GM12864 (cell line): ENCODE data around the gene TBC1D22A.

ENCODE experiments used
- DNase-seq: peaks from one replicate; pipeline ENCODE4 v3.0.0-alpha.2; 2011; ENCODE audit warnings: low read depth
- H3K4me3 ChIP-seq: 2 replicates; pipeline ENCODE4 v1.5.1; 2011; ENCODE audit warnings: mild to moderate bottlenecking, low read depth, low read length, control low read depth
- TF ChIP-seq, protein P1 (sequence below): IDR thresholded peaks from 2 replicates; pipeline ENCODE4 v1.5.1; 2011; ENCODE audit warnings: low read depth, mild to moderate bottlenecking, moderate library complexity, low read length, control low read depth, inconsistent platforms; ENCODE audit errors: missing control alignments

Gene TBC1D22A

DNA sequence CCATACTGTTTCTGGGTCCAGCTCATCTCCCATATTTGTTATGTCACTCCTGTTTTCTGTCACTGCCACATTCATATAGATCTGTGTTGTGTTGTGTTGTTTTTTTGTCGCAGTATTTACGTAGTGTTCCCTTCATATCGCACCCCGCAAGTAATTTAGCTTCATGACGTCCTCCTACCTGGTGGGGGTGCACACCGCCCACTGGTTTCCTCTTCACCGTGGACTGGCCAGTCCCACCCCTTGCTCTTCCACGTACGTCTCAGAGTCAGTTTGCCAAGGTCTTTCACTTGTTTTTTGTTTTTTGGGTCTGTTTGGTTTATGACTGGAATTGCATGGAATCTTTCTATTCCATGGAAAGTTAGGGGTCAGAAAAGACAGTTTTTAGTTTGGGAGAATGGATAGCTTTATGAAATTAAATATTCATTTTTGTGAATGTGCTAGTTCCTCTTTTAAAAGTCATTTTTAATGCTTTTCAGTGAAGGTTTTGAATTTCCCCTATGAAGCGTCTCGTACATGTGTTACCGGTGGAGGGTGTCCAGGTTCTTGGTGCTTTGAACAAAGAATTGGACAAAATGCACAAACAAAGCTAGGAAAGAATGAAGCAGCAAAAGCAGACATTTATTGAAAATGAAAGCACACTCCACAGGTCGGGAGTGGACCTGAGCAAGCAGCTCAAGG, 134.3 kb downstream of the TBC1D22A start:
- H3K4me3 ChIP-seq: no peak overlapping the region
- DNase-seq: no peak
- TF ChIP-seq, protein P1, sequence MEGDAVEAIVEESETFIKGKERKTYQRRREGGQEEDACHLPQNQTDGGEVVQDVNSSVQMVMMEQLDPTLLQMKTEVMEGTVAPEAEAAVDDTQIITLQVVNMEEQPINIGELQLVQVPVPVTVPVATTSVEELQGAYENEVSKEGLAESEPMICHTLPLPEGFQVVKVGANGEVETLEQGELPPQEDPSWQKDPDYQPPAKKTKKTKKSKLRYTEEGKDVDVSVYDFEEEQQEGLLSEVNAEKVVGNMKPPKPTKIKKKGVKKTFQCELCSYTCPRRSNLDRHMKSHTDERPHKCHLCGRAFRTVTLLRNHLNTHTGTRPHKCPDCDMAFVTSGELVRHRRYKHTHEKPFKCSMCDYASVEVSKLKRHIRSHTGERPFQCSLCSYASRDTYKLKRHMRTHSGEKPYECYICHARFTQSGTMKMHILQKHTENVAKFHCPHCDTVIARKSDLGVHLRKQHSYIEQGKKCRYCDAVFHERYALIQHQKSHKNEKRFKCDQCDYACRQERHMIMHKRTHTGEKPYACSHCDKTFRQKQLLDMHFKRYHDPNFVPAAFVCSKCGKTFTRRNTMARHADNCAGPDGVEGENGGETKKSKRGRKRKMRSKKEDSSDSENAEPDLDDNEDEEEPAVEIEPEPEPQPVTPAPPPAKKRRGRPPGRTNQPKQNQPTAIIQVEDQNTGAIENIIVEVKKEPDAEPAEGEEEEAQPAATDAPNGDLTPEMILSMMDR: no peak

- TF ChIP-seq, protein P1: no peak
- H3K4me3 ChIP-seq: no peak overlapping the region
- no peak for DNase-seq
Measured at GRCh38 chr22:46897246-46897623, 134.8 kb downstream of the TBC1D22A start.

DNA sequence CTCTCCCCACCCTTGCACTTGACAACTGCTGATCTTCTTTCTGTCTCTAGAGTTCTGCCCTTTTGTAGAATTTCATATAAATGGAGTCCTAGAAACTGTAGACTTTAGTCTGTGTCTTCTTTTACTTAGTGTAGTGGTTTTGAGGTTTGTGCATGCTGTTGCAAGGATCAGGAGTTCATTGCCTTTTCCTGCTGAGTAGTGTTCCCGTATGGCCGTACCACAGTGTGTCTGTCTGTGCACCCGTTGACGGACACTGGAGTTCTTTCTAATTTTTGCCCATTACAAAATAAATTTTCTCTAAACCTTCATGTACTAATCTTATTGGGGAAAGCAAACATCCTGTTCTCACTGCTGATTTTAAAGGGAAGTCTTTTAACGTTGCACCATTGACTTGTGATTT, 138.1 kb downstream of the TBC1D22A start:
- no peak for DNase-seq
- no peak overlapping the region for H3K4me3 ChIP-seq
- TF ChIP-seq, protein P1: no peak

DNA sequence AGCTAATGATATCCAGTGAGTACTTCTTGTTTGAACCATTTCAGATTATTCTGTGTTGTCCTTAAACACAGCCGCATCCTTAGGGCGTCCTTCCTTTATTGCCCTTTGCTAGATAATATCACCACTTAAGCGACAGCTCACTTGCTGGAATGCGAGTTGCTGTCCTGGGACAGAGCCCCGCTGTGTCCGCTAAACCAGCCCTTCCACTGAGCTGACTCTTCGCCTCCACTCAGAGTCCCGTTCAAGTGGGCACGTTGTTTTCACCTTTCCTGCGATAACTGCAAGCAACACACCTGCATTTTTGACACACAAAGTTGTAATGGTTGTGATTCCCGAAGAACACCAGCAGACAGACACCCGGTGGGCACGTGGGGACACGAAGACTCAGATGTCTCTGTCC, 140.0 kb downstream of the TBC1D22A start:
- TF ChIP-seq, protein P1: no peak
- H3K4me3 ChIP-seq: no peak overlapping the region
- no peak for DNase-seq

- DNase-seq: no peak
- H3K4me3 ChIP-seq: no peak overlapping the region
Measured at GRCh38 chr22:46902998-46903916, 140.8 kb downstream of the TBC1D22A start.

DNA sequence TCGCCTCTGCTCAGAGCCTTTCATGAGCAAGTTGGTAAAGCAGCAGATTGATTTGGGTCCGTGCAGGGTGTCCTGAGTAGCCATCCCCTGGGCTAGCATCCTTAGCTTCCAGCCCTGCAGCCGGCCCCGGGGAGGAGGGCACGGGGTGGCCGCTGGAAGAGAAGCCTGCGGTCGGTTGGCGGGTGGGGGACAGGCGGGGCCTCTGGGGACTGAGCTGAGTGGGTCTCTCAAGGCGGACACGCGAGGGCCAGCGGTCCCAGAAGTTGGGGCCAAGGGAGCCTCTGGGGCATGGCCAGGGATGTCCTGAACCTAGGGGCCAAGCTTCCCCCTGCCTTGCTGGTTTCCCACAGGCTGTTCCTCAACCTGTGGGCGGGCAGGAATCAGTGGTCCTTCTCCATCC, 143.0 kb downstream of the TBC1D22A start:
- DNase-seq: no peak
- no peak overlapping the region for H3K4me3 ChIP-seq
- TF ChIP-seq, protein P1: no peak

More at GRCh38 chr22:46902998-46903916, 140.8 kb downstream of the TBC1D22A start:
- TF ChIP-seq, protein P1: no peak

DNA sequence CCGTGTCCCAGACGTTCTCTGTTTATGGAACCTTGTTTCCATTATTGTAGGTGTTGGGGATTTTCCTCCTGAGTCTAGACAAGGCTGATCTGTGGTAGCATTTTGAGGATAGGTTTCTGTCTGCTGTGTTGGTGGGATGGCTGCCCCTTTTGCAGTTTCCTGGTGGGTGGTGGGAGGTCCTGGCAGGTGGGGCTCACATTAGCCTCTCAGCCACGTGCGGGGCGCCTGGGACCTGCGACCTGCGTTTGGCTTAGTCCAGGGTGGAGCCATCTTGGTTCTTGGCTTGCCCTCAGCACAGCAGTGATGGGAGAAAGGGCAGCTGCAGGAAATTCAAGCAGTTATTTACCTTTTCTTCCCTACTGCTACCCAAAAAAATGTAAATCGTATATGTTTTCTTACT, 143.4 kb downstream of the TBC1D22A start:
- H3K4me3 ChIP-seq: no peak overlapping the region
- TF ChIP-seq, protein P1: no peak
- no peak for DNase-seq
